Liver (tissue), 9 donors: ENCODE data around the gene EHBP1. TPM values are rescaled to one million over a fixed set of nuclear protein-coding genes. Genes with fewer than 3 reads are reported as not detected.

ENCODE experiments used
- DNase-seq: peaks from one replicate; pipeline ENCODE4 v3.0.0-alpha.2; 2017; ENCODE audit warnings: low spot score
- H3K27ac ChIP-seq, 2 donors: one replicate each; pipeline ENCODE4 v1.7.0; 2013; ENCODE audit warnings: inconsistent platforms in 2 of 2, low read length in 2 of 2, control low read depth in 1 of 2, low read depth in 1 of 2, mild to moderate bottlenecking in 1 of 2
- H3K27me3 ChIP-seq, 4 donors: one replicate each; pipeline versions ENCODE4 v1.6.1 to v1.7.0; 2013; ENCODE audit warnings: low read length in 3 of 4, inconsistent platforms in 1 of 4, mild to moderate bottlenecking in 1 of 4, moderate library complexity in 1 of 4; ENCODE audit not compliant: control insufficient read depth in 4 of 4, insufficient read depth in 4 of 4
- H3K36me3 ChIP-seq, 4 donors: one replicate each; pipeline versions ENCODE4 v1.6.1 to v1.7.0; 2013; ENCODE audit warnings: low read length in 3 of 4, mild to moderate bottlenecking in 3 of 4, low read depth in 1 of 4, moderate library complexity in 1 of 4; ENCODE audit not compliant: control insufficient read depth in 4 of 4, insufficient read depth in 3 of 4
- H3K4me1 ChIP-seq, 4 donors: one replicate each; pipeline versions ENCODE4 v1.6.1 to v1.7.0; 2013; ENCODE audit warnings: low read length in 3 of 4, mild to moderate bottlenecking in 3 of 4, moderate library complexity in 1 of 4; ENCODE audit not compliant: control insufficient read depth in 4 of 4, insufficient read depth in 4 of 4
- H3K4me3 ChIP-seq, 3 donors: one replicate each; pipeline versions ENCODE4 v1.6.1 to v1.7.0; 2013; ENCODE audit warnings: low read length in 3 of 3, control low read depth in 1 of 3, low read depth in 1 of 3, mild to moderate bottlenecking in 1 of 3
- H3K9ac ChIP-seq, 2 donors: one replicate each; pipeline ENCODE4 v1.7.0; 2013; ENCODE audit warnings: low read length in 2 of 2, mild to moderate bottlenecking in 2 of 2, moderate library complexity in 2 of 2, control low read depth in 1 of 2, low read depth in 1 of 2
- H3K9me3 ChIP-seq, 4 donors: one replicate each; pipeline versions ENCODE4 v1.6.1 to v1.7.0; 2013; ENCODE audit warnings: low read length in 3 of 4; ENCODE audit not compliant: control insufficient read depth in 4 of 4
- GABPA ChIP-seq, 2 donors: IDR thresholded peaks in 1 of 2; conservative IDR thresholded peaks in 1 of 2; 2 replicates each; pipeline ENCODE4 v1.6.1; 2016; ENCODE audit warnings: antibody characterized with exemption in 2 of 2, mild to moderate bottlenecking in 1 of 2, moderate library complexity in 1 of 2
- HNF4G ChIP-seq: IDR thresholded peaks from 2 replicates; pipeline ENCODE4 v1.6.1; 2016; ENCODE audit warnings: antibody characterized with exemption
- NR2F2 ChIP-seq: IDR thresholded peaks from 2 replicates; pipeline ENCODE4 v1.6.1; 2016; ENCODE audit warnings: antibody characterized with exemption
- RXRA ChIP-seq, 2 donors: IDR thresholded peaks; 2 replicates each; pipeline ENCODE4 v1.6.1; 2017 to 2018; ENCODE audit warnings: antibody characterized with exemption in 2 of 2, mild to moderate bottlenecking in 1 of 2
- TAF1 ChIP-seq: conservative IDR thresholded peaks from 2 replicates; pipeline ENCODE4 v1.6.1; 2016; ENCODE audit warnings: antibody characterized with exemption, mild to moderate bottlenecking
- YY1 ChIP-seq: IDR thresholded peaks from 2 replicates; pipeline ENCODE4 v1.6.1; 2016; ENCODE audit warnings: antibody characterized with exemption, mild to moderate bottlenecking
- WGBS: extraction: QIAGEN DNeasy Blood & Tissue Kit; methylation state at CpG from one replicate; pipeline ENCODE4 v1.1.7; 2013; 5-methylcytosine and 5-hydroxymethylcytosine counted together
- polyA plus RNA-seq, 2 donors: library from polyadenylated mRNA; stranded (reverse) in 1 of 2; unstranded in 1 of 2; fragments of 200-250 nt in 1 of 2; fragments of >200 nt in 1 of 2; fragmentation: Nextera tagmentation in 1 of 2; extraction: Ambion mirVana in 1 of 2; gene quantifications; one replicate each; pipeline versions ENCODE4 v1.2.1 to v1.2.3, GENCODE V29; 2013 to 2015
- total RNA-seq, 2 donors: library from RNA; depleted of rRNA; stranded (reverse); fragments of >200 nt; gene quantifications; one replicate each; pipeline ENCODE4 v1.2.3, GENCODE V29; 2014
- TF ChIP-seq, protein P1 (sequence below): IDR thresholded peaks from 2 replicates; pipeline ENCODE4 v1.6.1; 2016; ENCODE audit warnings: antibody characterized with exemption, mild to moderate bottlenecking
- TF ChIP-seq, protein P2 (sequence below): IDR thresholded peaks from 2 replicates; pipeline ENCODE4 v1.6.1; 2016; ENCODE audit warnings: antibody characterized with exemption
- TF ChIP-seq, protein P3 (sequence below): IDR thresholded peaks from 2 replicates; pipeline ENCODE4 v1.6.1; 2016; ENCODE audit warnings: antibody characterized with exemption
- TF ChIP-seq, protein P4 (sequence below): fragments of 150-350 bp; IDR thresholded peaks from 2 replicates; pipeline ENCODE4 v1.5.1; 2017; ENCODE audit warnings: improper control_type of control experiment, low read depth, low read length; ENCODE audit not compliant: missing input control
- donor health status: healthy.
- donor health status: healthy.
- donor health status: healthy.
- donor health status: healthy.
- donor health status: healthy.

EHBP1 gene
- total and polyA plus RNA-seq, 4 donors: 16.6 to 85.8 (median 24.4) TPM

DNA sequence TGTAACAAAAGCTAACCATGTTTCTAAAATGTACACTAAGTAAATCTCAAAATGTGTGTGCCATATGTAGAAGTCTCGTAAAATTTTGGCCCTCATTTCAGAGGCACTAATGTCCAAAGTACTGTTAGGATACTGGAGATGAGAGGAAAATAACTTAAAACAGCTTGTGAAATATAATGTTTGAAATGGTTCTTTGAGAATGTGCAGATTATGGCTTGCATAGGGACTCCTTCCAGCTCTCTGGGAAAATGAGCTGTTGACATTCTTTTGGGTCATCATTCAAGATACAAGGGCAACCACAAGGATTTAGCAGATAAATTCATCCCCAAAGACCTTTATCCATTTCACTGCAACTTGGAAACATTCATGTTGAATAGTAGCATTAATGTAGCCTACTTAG lies 307.0 kb downstream of the EHBP1 start (continued):
- TF ChIP-seq, protein P1, sequence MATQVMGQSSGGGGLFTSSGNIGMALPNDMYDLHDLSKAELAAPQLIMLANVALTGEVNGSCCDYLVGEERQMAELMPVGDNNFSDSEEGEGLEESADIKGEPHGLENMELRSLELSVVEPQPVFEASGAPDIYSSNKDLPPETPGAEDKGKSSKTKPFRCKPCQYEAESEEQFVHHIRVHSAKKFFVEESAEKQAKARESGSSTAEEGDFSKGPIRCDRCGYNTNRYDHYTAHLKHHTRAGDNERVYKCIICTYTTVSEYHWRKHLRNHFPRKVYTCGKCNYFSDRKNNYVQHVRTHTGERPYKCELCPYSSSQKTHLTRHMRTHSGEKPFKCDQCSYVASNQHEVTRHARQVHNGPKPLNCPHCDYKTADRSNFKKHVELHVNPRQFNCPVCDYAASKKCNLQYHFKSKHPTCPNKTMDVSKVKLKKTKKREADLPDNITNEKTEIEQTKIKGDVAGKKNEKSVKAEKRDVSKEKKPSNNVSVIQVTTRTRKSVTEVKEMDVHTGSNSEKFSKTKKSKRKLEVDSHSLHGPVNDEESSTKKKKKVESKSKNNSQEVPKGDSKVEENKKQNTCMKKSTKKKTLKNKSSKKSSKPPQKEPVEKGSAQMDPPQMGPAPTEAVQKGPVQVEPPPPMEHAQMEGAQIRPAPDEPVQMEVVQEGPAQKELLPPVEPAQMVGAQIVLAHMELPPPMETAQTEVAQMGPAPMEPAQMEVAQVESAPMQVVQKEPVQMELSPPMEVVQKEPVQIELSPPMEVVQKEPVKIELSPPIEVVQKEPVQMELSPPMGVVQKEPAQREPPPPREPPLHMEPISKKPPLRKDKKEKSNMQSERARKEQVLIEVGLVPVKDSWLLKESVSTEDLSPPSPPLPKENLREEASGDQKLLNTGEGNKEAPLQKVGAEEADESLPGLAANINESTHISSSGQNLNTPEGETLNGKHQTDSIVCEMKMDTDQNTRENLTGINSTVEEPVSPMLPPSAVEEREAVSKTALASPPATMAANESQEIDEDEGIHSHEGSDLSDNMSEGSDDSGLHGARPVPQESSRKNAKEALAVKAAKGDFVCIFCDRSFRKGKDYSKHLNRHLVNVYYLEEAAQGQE: no peak
- no peak for TF ChIP-seq YY1
- TF ChIP-seq, protein P2, sequence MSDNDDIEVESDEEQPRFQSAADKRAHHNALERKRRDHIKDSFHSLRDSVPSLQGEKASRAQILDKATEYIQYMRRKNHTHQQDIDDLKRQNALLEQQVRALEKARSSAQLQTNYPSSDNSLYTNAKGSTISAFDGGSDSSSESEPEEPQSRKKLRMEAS: no peak

DNA sequence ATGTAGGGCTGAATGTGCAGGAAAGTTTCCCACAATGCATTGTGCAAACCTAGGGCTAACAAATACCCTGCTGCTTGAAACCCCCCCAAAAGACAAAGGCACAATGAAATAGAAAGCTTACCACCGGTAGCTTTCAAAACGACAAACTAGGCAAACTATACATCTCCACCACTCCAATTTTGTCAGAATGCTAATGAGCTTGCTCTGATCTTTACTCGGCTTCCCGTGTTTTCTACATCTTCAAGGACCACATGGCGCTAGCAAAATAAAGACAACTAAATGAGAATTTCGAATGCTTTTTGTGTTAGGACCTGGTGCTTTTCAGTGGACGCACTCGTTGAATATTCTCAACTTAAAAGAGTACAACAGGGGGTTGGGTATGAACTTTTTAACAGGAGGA lies 307.9 kb downstream of the EHBP1 start:
- no peaks in the 10 kb centered on the region for H3K4me1 ChIP-seq
- H3K36me3 ChIP-seq: peaks cover 3 to 24% (median 17%) of the 10 kb centered on the region in 4 donors
- no peaks in the 10 kb centered on the region for H3K9me3 ChIP-seq
- no peak overlapping the region for H3K27ac ChIP-seq
- H3K27me3 ChIP-seq: no peaks in the 10 kb centered on the region
- H3K4me3 ChIP-seq: no peak overlapping the region
- WGBS: 93% methylated on average over 8 of the region's 8 CpGs
- no peak for DNase-seq
- no peak overlapping the region for H3K9ac ChIP-seq
- TF ChIP-seq, protein P3, sequence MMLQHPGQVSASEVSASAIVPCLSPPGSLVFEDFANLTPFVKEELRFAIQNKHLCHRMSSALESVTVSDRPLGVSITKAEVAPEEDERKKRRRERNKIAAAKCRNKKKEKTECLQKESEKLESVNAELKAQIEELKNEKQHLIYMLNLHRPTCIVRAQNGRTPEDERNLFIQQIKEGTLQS: no peak
- TF ChIP-seq TAF1 (no peak), HNF4G (no peak), GABPA (IDR thresholded peaks at IDR 0.05 in 1 of 2, conservative IDR thresholded peaks at IDR 0.05 in 1 of 2) (no peak), NR2F2 (no peak), YY1 (no peak), RXRA (IDR thresholded peaks at IDR 0.05) (no peak)
- TF ChIP-seq, protein P2: no peak

DNA sequence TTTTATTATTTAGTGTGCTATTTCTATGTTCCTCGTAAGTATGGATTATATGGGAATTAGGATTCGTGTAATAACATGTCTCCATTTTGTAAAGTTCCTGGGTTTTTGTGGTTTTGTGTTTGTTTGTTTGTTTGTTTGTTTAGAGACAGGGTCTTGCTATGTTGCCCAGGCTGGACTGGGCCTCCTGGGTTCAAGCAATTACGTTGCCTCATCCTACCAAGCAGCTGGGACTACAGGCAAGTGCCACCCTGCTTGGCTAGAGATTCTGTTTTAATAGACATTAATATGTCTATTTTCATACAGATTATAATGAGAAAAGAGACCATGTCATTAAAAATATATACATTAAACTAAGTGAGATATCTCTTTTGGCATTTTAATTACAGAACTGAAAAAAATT lies 309.9 kb downstream of the EHBP1 start:
- DNase-seq: no peak
- H3K4me1 ChIP-seq: no peaks in the 10 kb centered on the region
- no peak overlapping the region for H3K27ac ChIP-seq
- H3K9ac ChIP-seq: no peak overlapping the region
- no peaks in the 10 kb centered on the region for H3K27me3 ChIP-seq
- peaks cover 3 to 24% (median 17%) of the 10 kb centered on the region in 4 donors for H3K36me3 ChIP-seq
- H3K9me3 ChIP-seq: no peaks in the 10 kb centered on the region
- 97% methylated on average over 3 of the region's 3 CpGs for WGBS
- no peak overlapping the region for H3K4me3 ChIP-seq
- no peak for TF ChIP-seq GABPA (IDR thresholded peaks at IDR 0.05 in 1 of 2, conservative IDR thresholded peaks at IDR 0.05 in 1 of 2)
- TF ChIP-seq RXRA (IDR thresholded peaks at IDR 0.05): no peak
- TF ChIP-seq, protein P4, sequence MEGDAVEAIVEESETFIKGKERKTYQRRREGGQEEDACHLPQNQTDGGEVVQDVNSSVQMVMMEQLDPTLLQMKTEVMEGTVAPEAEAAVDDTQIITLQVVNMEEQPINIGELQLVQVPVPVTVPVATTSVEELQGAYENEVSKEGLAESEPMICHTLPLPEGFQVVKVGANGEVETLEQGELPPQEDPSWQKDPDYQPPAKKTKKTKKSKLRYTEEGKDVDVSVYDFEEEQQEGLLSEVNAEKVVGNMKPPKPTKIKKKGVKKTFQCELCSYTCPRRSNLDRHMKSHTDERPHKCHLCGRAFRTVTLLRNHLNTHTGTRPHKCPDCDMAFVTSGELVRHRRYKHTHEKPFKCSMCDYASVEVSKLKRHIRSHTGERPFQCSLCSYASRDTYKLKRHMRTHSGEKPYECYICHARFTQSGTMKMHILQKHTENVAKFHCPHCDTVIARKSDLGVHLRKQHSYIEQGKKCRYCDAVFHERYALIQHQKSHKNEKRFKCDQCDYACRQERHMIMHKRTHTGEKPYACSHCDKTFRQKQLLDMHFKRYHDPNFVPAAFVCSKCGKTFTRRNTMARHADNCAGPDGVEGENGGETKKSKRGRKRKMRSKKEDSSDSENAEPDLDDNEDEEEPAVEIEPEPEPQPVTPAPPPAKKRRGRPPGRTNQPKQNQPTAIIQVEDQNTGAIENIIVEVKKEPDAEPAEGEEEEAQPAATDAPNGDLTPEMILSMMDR: no peak
